H9 (cell line): Measurements from ENCODE around the gene ACKR3. TPM values are rescaled to one million over a fixed set of nuclear protein-coding genes. Genes with fewer than 3 reads are reported as not detected.

Experiments used
- DNase-seq: peaks from one replicate; pipeline ENCODE4 v3.0.0-alpha.2; 2017
- H2AFZ ChIP-seq: one replicate; pipeline ENCODE4 v1.6.1; 2013; ENCODE audit warnings: mild to moderate bottlenecking, low read length, control low read depth, moderate library complexity
- H2AK5ac ChIP-seq: 2 replicates; pipeline ENCODE4 v1.6.1; 2013; ENCODE audit warnings: low read length, control low read depth, mixed read lengths; ENCODE audit not compliant: insufficient read length
- H2BK120ac ChIP-seq: one replicate; pipeline ENCODE4 v1.6.1; 2013; ENCODE audit warnings: low read depth, mild to moderate bottlenecking, low read length, control low read depth, inconsistent platforms; ENCODE audit not compliant: poor library complexity, severe bottlenecking
- H2BK12ac ChIP-seq: 2 replicates; pipeline ENCODE4 v1.6.1; 2013; ENCODE audit warnings: low read length, control low read depth, mixed read lengths, low read depth; ENCODE audit not compliant: insufficient read length
- H2BK15ac ChIP-seq: 2 replicates; pipeline ENCODE4 v1.6.1; 2013; ENCODE audit warnings: low read depth, low read length, control low read depth
- H2BK20ac ChIP-seq: one replicate; pipeline ENCODE4 v1.6.1; 2013; ENCODE audit warnings: low read depth, mild to moderate bottlenecking, low read length, control low read depth, inconsistent platforms; ENCODE audit not compliant: poor library complexity, severe bottlenecking
- H2BK5ac ChIP-seq: 2 replicates; pipeline ENCODE4 v1.6.1; 2013; ENCODE audit warnings: low read length, control low read depth, mixed read lengths; ENCODE audit not compliant: insufficient read length
- H3K14ac ChIP-seq: 2 replicates; pipeline ENCODE4 v1.6.1; 2013; ENCODE audit warnings: low read length, control low read depth; ENCODE audit not compliant: insufficient read depth
- H3K18ac ChIP-seq: 2 replicates; pipeline ENCODE4 v1.6.1; 2013; ENCODE audit warnings: low read depth, mild to moderate bottlenecking, mixed read lengths, low read length, control low read depth; ENCODE audit not compliant: insufficient read length
- H3K23ac ChIP-seq: 2 replicates; pipeline ENCODE4 v1.6.1; 2013; ENCODE audit warnings: low read length, control low read depth, mixed read lengths, low read depth; ENCODE audit not compliant: insufficient read length
- H3K23me2 ChIP-seq: 2 replicates; pipeline ENCODE4 v1.6.1; 2013; ENCODE audit warnings: low read depth, mild to moderate bottlenecking, mixed read lengths, low read length, control low read depth; ENCODE audit not compliant: insufficient read length, poor library complexity, severe bottlenecking
- H3K27ac ChIP-seq: 2 replicates; pipeline ENCODE4 v1.5.1; 2013; ENCODE audit warnings: low read length, control low read depth, mixed read lengths, low read depth; ENCODE audit not compliant: insufficient read length
- H3K27me3 ChIP-seq: 2 replicates; pipeline ENCODE4 v1.6.1; 2013; ENCODE audit warnings: low read length, control low read depth, inconsistent platforms; ENCODE audit not compliant: insufficient read depth
- H3K4ac ChIP-seq: 2 replicates; pipeline ENCODE4 v1.6.1; 2013; ENCODE audit warnings: low read depth, mild to moderate bottlenecking, control low read depth, inconsistent platforms, low read length, moderate library complexity
- H3K4me1 ChIP-seq: 2 replicates; pipeline ENCODE4 v1.6.1; 2013; ENCODE audit warnings: low read length, control low read depth, inconsistent platforms; ENCODE audit not compliant: insufficient read depth
- H3K4me2 ChIP-seq: 2 replicates; pipeline ENCODE4 v1.6.1; 2013; ENCODE audit warnings: low read length, control low read depth, mixed read lengths; ENCODE audit not compliant: insufficient read length, insufficient read depth
- H3K56ac ChIP-seq: 2 replicates; pipeline ENCODE4 v1.6.1; 2013; ENCODE audit warnings: low read depth, mild to moderate bottlenecking, mixed read lengths, low read length, control low read depth; ENCODE audit not compliant: insufficient read length
- H3K79me1 ChIP-seq: 2 replicates; pipeline ENCODE4 v1.6.1; 2013; ENCODE audit warnings: low read depth, mild to moderate bottlenecking, moderate library complexity, low read length, control low read depth, inconsistent platforms; ENCODE audit not compliant: insufficient read depth, poor library complexity, severe bottlenecking
- H3K79me2 ChIP-seq: 2 replicates; pipeline ENCODE4 v1.6.1; 2013; ENCODE audit warnings: low read length, control low read depth, inconsistent platforms; ENCODE audit not compliant: insufficient read depth
- H3K9ac ChIP-seq: 2 replicates; pipeline ENCODE4 v1.6.1; 2013; ENCODE audit warnings: low read length, control low read depth, mixed read lengths; ENCODE audit not compliant: insufficient read length; ENCODE audit errors: extremely low read depth
- H3K9me3 ChIP-seq: one replicate; pipeline ENCODE4 v1.6.1; 2013; ENCODE audit warnings: low read depth, low read length, inconsistent platforms; ENCODE audit not compliant: control insufficient read depth
- H3T11ph ChIP-seq: one replicate; pipeline ENCODE4 v1.6.1; 2013; ENCODE audit warnings: mild to moderate bottlenecking, low read length, control low read depth, inconsistent platforms
- H4K20me1 ChIP-seq: one replicate; pipeline ENCODE4 v1.6.1; 2013; ENCODE audit not compliant: control insufficient read depth, insufficient read length, insufficient read depth
- H4K5ac ChIP-seq: 2 replicates; pipeline ENCODE4 v1.6.1; 2013; ENCODE audit warnings: low read depth, mild to moderate bottlenecking, mixed read lengths, low read length, control low read depth; ENCODE audit not compliant: insufficient read length
- H4K8ac ChIP-seq: replicated peaks from 2 replicates; pipeline ENCODE4 v1.6.1; 2013; ENCODE audit warnings: low read length, control low read depth, mixed read lengths, low read depth; ENCODE audit not compliant: insufficient read length
- H4K91ac ChIP-seq: 2 replicates; pipeline ENCODE4 v1.6.1; 2013; ENCODE audit warnings: low read depth, mild to moderate bottlenecking, moderate library complexity, mixed read lengths, low read length, control low read depth; ENCODE audit not compliant: insufficient read length
- H3K27ac Mint-ChIP-seq, 3 experiments: 2 replicates in 2 of 3; 3 replicates in 1 of 3; pipeline ENCODE4 v1.8.0; 2020 to 2021; ENCODE audit warnings: mixed read lengths in 3 of 3, mild to moderate bottlenecking in 1 of 3, moderate library complexity in 1 of 3
- H3K27me3 Mint-ChIP-seq: 2 replicates; pipeline ENCODE4 v1.8.0; 2021; ENCODE audit warnings: low read depth, mild to moderate bottlenecking, moderate library complexity, mixed read lengths
- H3K36me3 Mint-ChIP-seq, 3 experiments: 2 replicates in 2 of 3; 3 replicates in 1 of 3; pipeline ENCODE4 v1.8.0; 2020 to 2021; ENCODE audit warnings: low read depth in 3 of 3, mixed read lengths in 3 of 3; ENCODE audit not compliant: insufficient read depth in 1 of 3
- H3K4me1 Mint-ChIP-seq, 2 experiments: 2 replicates each; pipeline ENCODE4 v1.8.0; 2020; ENCODE audit warnings: mixed read lengths in 2 of 2
- H3K4me3 Mint-ChIP-seq, 2 experiments: 2 replicates in 1 of 2; 3 replicates in 1 of 2; pipeline ENCODE4 v1.8.0; 2020 to 2021; ENCODE audit warnings: mild to moderate bottlenecking in 2 of 2, mixed read lengths in 2 of 2, moderate library complexity in 1 of 2
- H3K9me3 Mint-ChIP-seq, 2 experiments: 2 replicates in 1 of 2; 3 replicates in 1 of 2; pipeline ENCODE4 v1.8.0; 2020; ENCODE audit warnings: mild to moderate bottlenecking in 2 of 2, mixed read lengths in 2 of 2, moderate library complexity in 1 of 2
- CTCF ChIP-seq: fragments of 200-600 bp; sonication (generic); conservative IDR thresholded peaks from 3 replicates; pipeline ENCODE4 v1.8.0; 2021; ENCODE audit warnings: antibody characterized with exemption, mild to moderate bottlenecking
- WGBS: extraction: QIAGEN DNeasy Blood & Tissue Kit; methylation state at CpG from one replicate; pipeline ENCODE4 v1.1.7; 2013; ENCODE audit warnings: missing lambda C conversion rate, low lambda C conversion rate, mixed read lengths; ENCODE audit not compliant: insufficient read length; ENCODE audit errors: extremely low coverage; 5-methylcytosine and 5-hydroxymethylcytosine counted together
- total RNA-seq: library from RNA; stranded (reverse); gene quantifications from 2 replicates; pipeline ENCODE4 v1.2.1, GENCODE V29; 2021

The ACKR3 gene
- total RNA-seq, 1 experiment from 2014 or later = 0.44 TPM

GRCh38 chr2:236590846-236591245 is 21.2 kb downstream of the ACKR3 start:
- no peaks in the 10 kb centered on the region for H3K79me2 ChIP-seq
- no peak for TF ChIP-seq CTCF
- H2BK20ac ChIP-seq = no peak overlapping the region
- no peak overlapping the region for H3T11ph ChIP-seq
- no peaks in the 10 kb centered on the region for H3K36me3 Mint-ChIP-seq
- H2AK5ac ChIP-seq = no peak overlapping the region
- H2BK12ac ChIP-seq = no peak overlapping the region
- H3K56ac ChIP-seq = no peak overlapping the region
- no peaks in the 10 kb centered on the region for H3K23me2 ChIP-seq
- H3K4ac ChIP-seq = no peak overlapping the region
- H3K27ac Mint-ChIP-seq = no peak overlapping the region
- no peaks in the 10 kb centered on the region; a peak in 2 of 5 replicates for H3K9me3 Mint-ChIP-seq
- H3K14ac ChIP-seq = no peak overlapping the region
- no peak overlapping the region for H3K23ac ChIP-seq
- H4K8ac ChIP-seq = no peak overlapping the region
- H3K27me3 Mint-ChIP-seq = peaks cover 5% of the 10 kb centered on the region
- no peaks in the 10 kb centered on the region for H3K4me1 Mint-ChIP-seq
- H3K4me3 Mint-ChIP-seq = no peak overlapping the region
- no peak overlapping the region for H2BK120ac ChIP-seq
- no CpG with 5 or more reads among the region's 8 CpGs for WGBS
- H3K18ac ChIP-seq = no peak overlapping the region
- H3K4me2 ChIP-seq = no peak overlapping the region
- no peaks in the 10 kb centered on the region for H3K4me1 ChIP-seq
- no peak overlapping the region for H2AFZ ChIP-seq
- H2BK15ac ChIP-seq = no peak overlapping the region
- no peak overlapping the region for H4K91ac ChIP-seq
- H3K9ac ChIP-seq = no peak overlapping the region
- no peaks in the 10 kb centered on the region for H3K27me3 ChIP-seq
- H3K27ac ChIP-seq = no peak overlapping the region
- DNase-seq = no peak
- H2BK5ac ChIP-seq = no peak overlapping the region
- no peaks in the 10 kb centered on the region for H3K79me1 ChIP-seq
- no peaks in the 10 kb centered on the region for H4K20me1 ChIP-seq
- H4K5ac ChIP-seq = no peak overlapping the region
- no peaks in the 10 kb centered on the region for H3K9me3 ChIP-seq
